Measurements from ENCODE around the gene FYB1.

- TF ChIP-seq EP300 (IDR thresholded peaks at IDR 0.05; ENCODE audit: borderline replicate concordance in 1 of 2, low read depth in 2 of 2, low read length in 2 of 2) (no peak), YY1 (IDR thresholded peaks at IDR 0.05; ENCODE audit: low read depth, low read length) (no peak), RAD21 (IDR thresholded peaks at IDR 0.05 in 1 of 2, conservative IDR thresholded peaks at IDR 0.05 in 1 of 2; ENCODE audit: low read depth in 2 of 2, low read length in 2 of 2) (no peak), SRF (IDR thresholded peaks at IDR 0.05; ENCODE audit: low read depth, low read length) (no peak), EZH2 (IDR thresholded peaks at IDR 0.05; ENCODE audit: low read depth, low read length, severe bottlenecking) (no peak), NANOG (IDR thresholded peaks at IDR 0.05; ENCODE audit: insufficient read depth, low read depth, low read length, poor library complexity, severe bottlenecking) (no peak)
- TF ChIP-seq, protein P1, sequence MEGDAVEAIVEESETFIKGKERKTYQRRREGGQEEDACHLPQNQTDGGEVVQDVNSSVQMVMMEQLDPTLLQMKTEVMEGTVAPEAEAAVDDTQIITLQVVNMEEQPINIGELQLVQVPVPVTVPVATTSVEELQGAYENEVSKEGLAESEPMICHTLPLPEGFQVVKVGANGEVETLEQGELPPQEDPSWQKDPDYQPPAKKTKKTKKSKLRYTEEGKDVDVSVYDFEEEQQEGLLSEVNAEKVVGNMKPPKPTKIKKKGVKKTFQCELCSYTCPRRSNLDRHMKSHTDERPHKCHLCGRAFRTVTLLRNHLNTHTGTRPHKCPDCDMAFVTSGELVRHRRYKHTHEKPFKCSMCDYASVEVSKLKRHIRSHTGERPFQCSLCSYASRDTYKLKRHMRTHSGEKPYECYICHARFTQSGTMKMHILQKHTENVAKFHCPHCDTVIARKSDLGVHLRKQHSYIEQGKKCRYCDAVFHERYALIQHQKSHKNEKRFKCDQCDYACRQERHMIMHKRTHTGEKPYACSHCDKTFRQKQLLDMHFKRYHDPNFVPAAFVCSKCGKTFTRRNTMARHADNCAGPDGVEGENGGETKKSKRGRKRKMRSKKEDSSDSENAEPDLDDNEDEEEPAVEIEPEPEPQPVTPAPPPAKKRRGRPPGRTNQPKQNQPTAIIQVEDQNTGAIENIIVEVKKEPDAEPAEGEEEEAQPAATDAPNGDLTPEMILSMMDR (IDR thresholded peaks at IDR 0.05; ENCODE audit: control extremely low read depth in 1 of 3, insufficient read depth in 1 of 3, low read depth in 1 of 3, low read length in 3 of 3): no peak
These were observed 45.2 kb upstream of the FYB1 start for GRCh38 chr5:39264528-39264927.

All from H1 (cell line).